ENCODE results near the gene HSBP1L1. TPM values are rescaled to one million over a fixed set of nuclear protein-coding genes. Genes with fewer than 3 reads are reported as not detected.

Gene HSBP1L1
- total RNA-seq, 1 experiment from 2014 or later, result not detected

- no peak overlapping the region for H3T11ph ChIP-seq (ENCODE audit: low read length)
- H3K23me2 ChIP-seq (ENCODE audit: insufficient read length, low read depth, low read length, poor library complexity, severe bottlenecking), result no peaks in the 10 kb centered on the region
- no peak overlapping the region for H4K8ac ChIP-seq (replicated peaks; ENCODE audit: insufficient read length, low read depth, low read length)
- H3K9me3 ChIP-seq (ENCODE audit: control insufficient read depth, low read depth, low read length), result no peaks in the 10 kb centered on the region
- no peak overlapping the region for H3K14ac ChIP-seq (ENCODE audit: insufficient read depth, low read length)
- no peak overlapping the region for H3K9ac ChIP-seq (ENCODE audit: extremely low read depth, insufficient read length, low read length)
- Mint-ChIP-seq H3K36me3 (ENCODE audit: insufficient read depth in 1 of 3, low read depth in 3 of 3) (peaks cover 2 to 16% (median 5%) of the 10 kb centered on the region in 3 experiments; a peak in 5 of 7 replicates), H3K27me3 (ENCODE audit: low read depth) (peaks cover 10% of the 10 kb centered on the region), H3K4me3 (no peak overlapping the region), H3K27ac (no peak overlapping the region), H3K4me1 (peaks cover 4 to 14% of the 10 kb centered on the region in 2 experiments; a peak in 3 of 4 replicates), H3K9me3 (peaks cover 3 to 6% of the 10 kb centered on the region in 2 experiments; a peak in 3 of 5 replicates)
- H3K56ac ChIP-seq (ENCODE audit: insufficient read length, low read depth, low read length), result no peak overlapping the region
- H3K4me2 ChIP-seq (ENCODE audit: insufficient read depth, insufficient read length, low read length), result no peak overlapping the region
- WGBS (ENCODE audit: extremely low coverage, insufficient read length, low lambda C conversion rate), result no CpG with 5 or more reads among the region's 26 CpGs
- no peaks in the 10 kb centered on the region for H3K79me1 ChIP-seq (ENCODE audit: insufficient read depth, low read depth, low read length, poor library complexity, severe bottlenecking)
- H3K18ac ChIP-seq (ENCODE audit: insufficient read length, low read depth, low read length), result no peak overlapping the region
- no peak overlapping the region for H3K4ac ChIP-seq (ENCODE audit: low read depth, low read length)
- DNase-seq, result no peak
- H2BK12ac ChIP-seq (ENCODE audit: insufficient read length, low read depth, low read length), result no peak overlapping the region
- no peak overlapping the region for H2AK5ac ChIP-seq (ENCODE audit: insufficient read length, low read length)
- H4K20me1 ChIP-seq (ENCODE audit: control insufficient read depth, insufficient read depth, insufficient read length), result no peaks in the 10 kb centered on the region
- no peak overlapping the region for H3K23ac ChIP-seq (ENCODE audit: insufficient read length, low read depth, low read length)
- H2BK15ac ChIP-seq (ENCODE audit: low read depth, low read length), result no peak overlapping the region
- no peak overlapping the region for H4K5ac ChIP-seq (ENCODE audit: insufficient read length, low read depth, low read length)
- H2AFZ ChIP-seq (ENCODE audit: low read length), result no peak overlapping the region
- TF ChIP-seq, protein P1, sequence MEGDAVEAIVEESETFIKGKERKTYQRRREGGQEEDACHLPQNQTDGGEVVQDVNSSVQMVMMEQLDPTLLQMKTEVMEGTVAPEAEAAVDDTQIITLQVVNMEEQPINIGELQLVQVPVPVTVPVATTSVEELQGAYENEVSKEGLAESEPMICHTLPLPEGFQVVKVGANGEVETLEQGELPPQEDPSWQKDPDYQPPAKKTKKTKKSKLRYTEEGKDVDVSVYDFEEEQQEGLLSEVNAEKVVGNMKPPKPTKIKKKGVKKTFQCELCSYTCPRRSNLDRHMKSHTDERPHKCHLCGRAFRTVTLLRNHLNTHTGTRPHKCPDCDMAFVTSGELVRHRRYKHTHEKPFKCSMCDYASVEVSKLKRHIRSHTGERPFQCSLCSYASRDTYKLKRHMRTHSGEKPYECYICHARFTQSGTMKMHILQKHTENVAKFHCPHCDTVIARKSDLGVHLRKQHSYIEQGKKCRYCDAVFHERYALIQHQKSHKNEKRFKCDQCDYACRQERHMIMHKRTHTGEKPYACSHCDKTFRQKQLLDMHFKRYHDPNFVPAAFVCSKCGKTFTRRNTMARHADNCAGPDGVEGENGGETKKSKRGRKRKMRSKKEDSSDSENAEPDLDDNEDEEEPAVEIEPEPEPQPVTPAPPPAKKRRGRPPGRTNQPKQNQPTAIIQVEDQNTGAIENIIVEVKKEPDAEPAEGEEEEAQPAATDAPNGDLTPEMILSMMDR (conservative IDR thresholded peaks at IDR 0.05), result no peak
- H3K27ac ChIP-seq (ENCODE audit: insufficient read length, low read depth, low read length), result no peak overlapping the region
- no peak overlapping the region for H2BK5ac ChIP-seq (ENCODE audit: insufficient read length, low read length)
- no peaks in the 10 kb centered on the region for H3K4me1 ChIP-seq (ENCODE audit: insufficient read depth, low read length)
- H2BK20ac ChIP-seq (ENCODE audit: low read depth, low read length, poor library complexity, severe bottlenecking), result no peak overlapping the region
- no peak overlapping the region for H4K91ac ChIP-seq (ENCODE audit: insufficient read length, low read depth, low read length)
- H3K79me2 ChIP-seq (ENCODE audit: insufficient read depth, low read length), result no peaks in the 10 kb centered on the region
- H3K27me3 ChIP-seq (ENCODE audit: insufficient read depth, low read length), result no peaks in the 10 kb centered on the region
- H2BK120ac ChIP-seq (ENCODE audit: low read depth, low read length, poor library complexity, severe bottlenecking), result no peak overlapping the region
Observed at GRCh38 chr18:79916128-79916494, 48.3 kb upstream of the HSBP1L1 start.
